Coronary artery (tissue), 2 donors: Measurements from ENCODE around the gene RHNO1.
"Not testable (repeated sequence)": the region's sequence is repeated elsewhere in the genome, so short reads cannot be mapped to it uniquely, and the experiment has no call there.

ENCODE experiments used
- DNase-seq: peaks from one replicate; pipeline ENCODE4 v3.0.0-alpha.2; 2017; ENCODE audit warnings: low spot score
- H3K27ac ChIP-seq, 2 donors: fragments of 200-600 bp; sonication (generic); one replicate each; pipeline ENCODE4 v1.5.1; 2016 to 2019
- H3K4me3 ChIP-seq: fragments of 200-600 bp; sonication (generic); 2 replicates; pipeline ENCODE4 v1.5.1; 2016; ENCODE audit warnings: mild to moderate bottlenecking, moderate library complexity
- TF ChIP-seq, protein P1 (sequence below): fragments of 200-600 bp; sonication (generic); IDR thresholded peaks from one replicate; pipeline ENCODE4 v1.5.1; 2019; ENCODE audit warnings: antibody characterized with exemption

Gene RHNO1

GRCh38 chr12:2858944-2859421 is 18.0 kb upstream of the RHNO1 start:
- no peak for DNase-seq
- H3K27ac ChIP-seq, result peak overlapping the region in 1 of 2 donors; percentile 63
- peak overlapping the region; percentile 24 for H3K4me3 ChIP-seq
- TF ChIP-seq, protein P1, sequence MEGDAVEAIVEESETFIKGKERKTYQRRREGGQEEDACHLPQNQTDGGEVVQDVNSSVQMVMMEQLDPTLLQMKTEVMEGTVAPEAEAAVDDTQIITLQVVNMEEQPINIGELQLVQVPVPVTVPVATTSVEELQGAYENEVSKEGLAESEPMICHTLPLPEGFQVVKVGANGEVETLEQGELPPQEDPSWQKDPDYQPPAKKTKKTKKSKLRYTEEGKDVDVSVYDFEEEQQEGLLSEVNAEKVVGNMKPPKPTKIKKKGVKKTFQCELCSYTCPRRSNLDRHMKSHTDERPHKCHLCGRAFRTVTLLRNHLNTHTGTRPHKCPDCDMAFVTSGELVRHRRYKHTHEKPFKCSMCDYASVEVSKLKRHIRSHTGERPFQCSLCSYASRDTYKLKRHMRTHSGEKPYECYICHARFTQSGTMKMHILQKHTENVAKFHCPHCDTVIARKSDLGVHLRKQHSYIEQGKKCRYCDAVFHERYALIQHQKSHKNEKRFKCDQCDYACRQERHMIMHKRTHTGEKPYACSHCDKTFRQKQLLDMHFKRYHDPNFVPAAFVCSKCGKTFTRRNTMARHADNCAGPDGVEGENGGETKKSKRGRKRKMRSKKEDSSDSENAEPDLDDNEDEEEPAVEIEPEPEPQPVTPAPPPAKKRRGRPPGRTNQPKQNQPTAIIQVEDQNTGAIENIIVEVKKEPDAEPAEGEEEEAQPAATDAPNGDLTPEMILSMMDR, result no peak

GRCh38 chr12:2860170-2860569 is 16.9 kb upstream of the RHNO1 start:
- TF ChIP-seq, protein P1, result no peak
- no peak overlapping the region for H3K4me3 ChIP-seq
- H3K27ac ChIP-seq, result no peak overlapping the region
- no peak for DNase-seq

DNA sequence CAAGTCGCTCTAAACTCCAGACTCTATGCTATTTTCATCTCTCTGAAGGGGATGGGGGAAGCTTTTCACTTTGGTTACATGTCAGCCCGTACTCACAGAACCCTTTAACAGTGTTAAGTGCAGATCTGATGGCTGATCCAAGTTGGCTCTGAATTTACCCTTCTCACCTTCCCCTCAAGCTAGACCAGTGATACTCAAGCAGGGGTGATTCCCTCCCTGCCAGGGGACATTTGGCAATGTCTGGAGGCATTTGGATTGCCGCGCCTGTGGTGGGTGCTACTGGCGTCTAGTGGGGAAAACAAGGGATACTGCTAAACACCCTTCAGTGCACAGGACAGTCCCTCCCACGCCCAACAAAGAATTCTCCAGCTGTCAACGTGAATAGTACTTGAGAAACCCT is 14.1 kb upstream of the RHNO1 start:
- TF ChIP-seq, protein P1, result no peak
- DNase-seq, result no peak
- Histone ChIP-seq H3K4me3 (no peak overlapping the region), H3K27ac (no peak overlapping the region)

- DNase-seq, H3K27ac ChIP-seq, H3K4me3 ChIP-seq: not testable (repeated sequence)
Measured at GRCh38 chr12:2863402-2863801, 13.6 kb upstream of the RHNO1 start.

- TF ChIP-seq, protein P1, result no peak
- H3K4me3 ChIP-seq, result no peak overlapping the region
- no peak overlapping the region for H3K27ac ChIP-seq
- DNase-seq, result no peak
Measured at GRCh38 chr12:2864198-2864597, 12.8 kb upstream of the RHNO1 start.

DNA sequence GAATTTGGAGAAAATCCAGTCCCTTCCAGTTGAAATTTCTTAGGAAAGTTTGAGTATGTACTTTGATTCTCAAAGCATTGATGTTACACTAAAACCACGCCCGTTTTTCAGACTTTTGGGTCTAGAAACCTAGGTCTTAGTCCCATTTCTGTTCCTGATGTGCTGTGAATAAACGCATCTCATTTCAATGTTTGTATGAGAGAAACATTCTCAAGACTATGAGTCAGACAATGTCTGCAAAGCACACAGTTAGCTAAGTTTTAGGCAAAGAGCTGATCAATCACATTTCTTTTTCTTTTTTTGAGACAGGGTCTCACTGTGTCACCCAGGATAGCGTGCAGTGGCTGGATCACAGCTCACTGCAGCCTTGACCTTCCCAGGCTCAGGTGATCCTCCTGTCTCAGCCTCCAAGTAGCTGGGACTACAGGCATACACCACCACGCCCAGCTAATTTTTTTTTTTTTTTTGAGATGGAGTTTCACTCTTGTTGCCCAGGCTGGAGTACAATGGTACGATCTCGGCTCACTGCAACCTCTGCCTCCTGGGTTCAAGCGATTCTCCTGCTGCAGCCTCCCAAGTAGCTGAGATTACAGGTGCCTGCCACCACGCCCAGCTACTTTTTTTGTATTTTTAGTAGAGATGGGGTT is 7.9 kb upstream of the RHNO1 start:
- DNase-seq, H3K27ac ChIP-seq, H3K4me3 ChIP-seq: not testable (repeated sequence)

DNA sequence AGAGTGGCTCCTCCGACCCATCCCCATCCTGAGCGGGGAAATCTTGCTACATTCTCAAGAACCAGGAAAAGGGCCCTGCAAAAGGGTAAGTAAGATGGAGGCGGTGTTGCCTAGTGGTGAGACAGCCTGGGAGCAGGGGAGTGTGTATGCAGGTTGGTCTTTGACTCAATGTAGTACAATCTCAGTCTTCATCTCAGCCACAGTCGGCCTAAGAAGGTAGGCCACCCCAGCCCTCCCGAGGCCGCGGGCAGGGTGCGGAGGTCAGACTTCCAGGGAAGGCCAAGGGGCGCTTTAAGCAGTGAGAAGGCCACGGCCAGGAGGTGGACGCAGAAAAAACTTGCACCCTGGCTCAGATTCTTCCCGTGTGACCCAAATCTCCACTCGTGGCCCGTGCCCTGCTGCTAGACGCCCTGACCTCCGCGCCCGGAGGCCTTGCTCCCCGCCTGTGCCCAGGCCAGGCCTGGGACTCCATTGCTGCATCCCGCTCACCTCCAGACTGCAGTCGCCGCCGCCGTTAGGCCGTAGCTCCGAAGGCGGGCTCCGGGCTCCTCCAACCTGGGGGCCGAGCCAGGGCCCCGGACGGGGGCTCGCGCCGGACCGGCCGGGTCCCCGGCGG is 484 bp upstream of the RHNO1 start:
- TF ChIP-seq, protein P1, result no peak
- Histone ChIP-seq H3K4me3 (peak overlapping the region; percentile 84), H3K27ac (peak overlapping the region in 1 of 2 donors; percentile 92)
- no peak for DNase-seq
